ENCODE results near the gene C19orf33. TPM values are rescaled to one million over a fixed set of nuclear protein-coding genes. Genes with fewer than 3 reads are reported as not detected.

C19orf33 gene
- total RNA-seq, 4 donors from 2014 or later = 4.7 to 48.7 (median 7.9) TPM; not detected in 1

GRCh38 chr19:38266981-38267597 is 37.0 kb upstream of the C19orf33 start:
- Histone ChIP-seq H3K27me3 (peaks cover 30% of the 10 kb centered on the region), H3K4me3 (no peak overlapping the region), H3K27ac (no peak overlapping the region), H3K9me3 (no peaks in the 10 kb centered on the region), H3K36me3 (no peaks in the 10 kb centered on the region), H3K4me1 (peaks cover 0 to 16% (median 11%) of the 10 kb centered on the region in 3 donors)
- 67 to 82% methylated on average over 6 to 9 of the region's 12 CpGs for WGBS, 2 donors (ENCODE audit: low coverage in 1 of 2)
- TF ChIP-seq POLR2A (IDR thresholded peaks at IDR 0.05) (no peak), CTCF (IDR thresholded peaks at IDR 0.05) (no peak)
- ATAC-seq = no peak

GRCh38 chr19:38267761-38268483 is 36.1 kb upstream of the C19orf33 start:
- TF ChIP-seq EP300 (IDR thresholded peaks at IDR 0.05) (no peak), POLR2A (IDR thresholded peaks at IDR 0.05) (no peak), POLR2AphosphoS5 (IDR thresholded peaks at IDR 0.05) (no peak), CTCF (IDR thresholded peaks at IDR 0.05) (no peak)
- no peak for ATAC-seq
- Histone ChIP-seq H3K4me1 (peaks cover 0 to 16% (median 11%) of the 10 kb centered on the region in 3 donors), H3K36me3 (no peaks in the 10 kb centered on the region), H3K9me3 (no peaks in the 10 kb centered on the region), H3K4me3 (no peak overlapping the region), H3K27ac (no peak overlapping the region), H3K27me3 (peaks cover 22% of the 10 kb centered on the region)
- 69 to 91% methylated on average over 5 to 12 of the region's 12 CpGs for WGBS, 2 donors (ENCODE audit: low coverage in 1 of 2)

- Histone ChIP-seq H3K36me3 (no peaks in the 10 kb centered on the region), H3K9me3 (no peaks in the 10 kb centered on the region), H3K27me3 (peaks cover 16% of the 10 kb centered on the region), H3K4me1 (peaks cover 0 to 16% (median 11%) of the 10 kb centered on the region in 3 donors), H3K4me3 (no peak overlapping the region), H3K27ac (no peak overlapping the region)
- 77 to 82% methylated on average over 6 to 8 of the region's 8 CpGs for WGBS, 2 donors (ENCODE audit: low coverage in 1 of 2)
- TF ChIP-seq POLR2A (IDR thresholded peaks at IDR 0.05) = no peak
- no peak for TF ChIP-seq POLR2AphosphoS5 (IDR thresholded peaks at IDR 0.05)
- TF ChIP-seq EP300 (IDR thresholded peaks at IDR 0.05) = no peak
- no peak for TF ChIP-seq CTCF (IDR thresholded peaks at IDR 0.05)
- no peak for ATAC-seq
Observed at GRCh38 chr19:38268539-38268938, 35.5 kb upstream of the C19orf33 start.

GRCh38 chr19:38270587-38271167 is 33.4 kb upstream of the C19orf33 start:
- Histone ChIP-seq H3K4me3 (no peak overlapping the region), H3K27ac (no peak overlapping the region), H3K4me1 (peaks cover 0 to 6% (median 0%) of the 10 kb centered on the region in 3 donors), H3K9me3 (no peaks in the 10 kb centered on the region), H3K36me3 (no peaks in the 10 kb centered on the region), H3K27me3 (no peaks in the 10 kb centered on the region)
- no peak for TF ChIP-seq POLR2AphosphoS5 (IDR thresholded peaks at IDR 0.05)
- TF ChIP-seq POLR2A (IDR thresholded peaks at IDR 0.05) = no peak
- no peak for TF ChIP-seq EP300 (IDR thresholded peaks at IDR 0.05)
- no peak for TF ChIP-seq CTCF (IDR thresholded peaks at IDR 0.05)
- WGBS, 2 donors (ENCODE audit: low coverage in 1 of 2) = 68 to 71% methylated on average over 2 to 5 of the region's 5 CpGs
- ATAC-seq = no peak
